ENCODE results near the gene RABAC1. TPM values are rescaled to one million over a fixed set of nuclear protein-coding genes. Genes with fewer than 3 reads are reported as not detected.

The RABAC1 gene
- total RNA-seq, 2 donors from 2014 or later, result 114 to 122 TPM

DNA sequence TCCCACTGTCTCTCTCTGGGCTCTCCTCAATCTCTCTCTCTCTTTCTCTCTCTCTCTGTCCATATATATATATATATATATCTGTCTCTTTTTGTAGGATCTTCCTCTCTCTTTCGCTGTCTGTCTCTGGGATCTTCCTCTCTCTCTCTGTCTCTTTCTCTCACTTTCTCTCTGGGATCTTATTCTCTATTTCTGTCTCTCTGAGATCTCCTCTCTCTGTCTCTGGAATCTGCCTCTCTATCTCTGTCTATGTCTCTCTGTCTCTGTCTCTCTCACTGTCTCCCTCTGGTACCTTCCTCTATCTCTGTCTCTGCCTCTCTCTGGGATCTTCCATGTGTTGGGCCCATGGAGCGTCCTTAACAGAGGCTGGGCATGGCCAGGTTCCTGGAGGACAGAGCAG lies 31.5 kb upstream of the RABAC1 start:
- no peaks in the 10 kb centered on the region for H3K4me1 ChIP-seq (ENCODE audit: control insufficient read depth, insufficient read depth, low read length)
- no peaks in the 10 kb centered on the region for H3K9me3 ChIP-seq (ENCODE audit: control insufficient read depth, low read length)
- H3K36me3 ChIP-seq (ENCODE audit: control insufficient read depth, insufficient read depth, low read length), result no peaks in the 10 kb centered on the region
- Mint-ChIP-seq H3K27me3 (ENCODE audit: insufficient read depth) (peaks cover 29% of the 10 kb centered on the region), H3K36me3 (ENCODE audit: low read depth) (no peaks in the 10 kb centered on the region), H3K9me3 (no peaks in the 10 kb centered on the region), H3K4me3 (no peak overlapping the region), H3K27ac (no peak overlapping the region), H3K4me1 (peaks cover 3% of the 10 kb centered on the region)
- H3K4me3 ChIP-seq (ENCODE audit: low read length), result no peak overlapping the region
- TF ChIP-seq CTCF (conservative IDR thresholded peaks at IDR 0.05), result no peak
- 91 to 93% methylated on average over 2 of the region's 2 CpGs for WGBS, 2 experiments (ENCODE audit: insufficient coverage in 1 of 2, insufficient read length in 1 of 2)
- H3K9ac ChIP-seq (ENCODE audit: extremely low read depth, low read length, poor library complexity, severe bottlenecking), result no peak overlapping the region
- peaks cover 39% of the 10 kb centered on the region for H3K27me3 ChIP-seq (ENCODE audit: control insufficient read depth, insufficient read depth, low read length, poor library complexity, severe bottlenecking)
- no peak overlapping the region for H3K27ac ChIP-seq (ENCODE audit: low read depth, low read length)
- DNase-seq, result no peak

GRCh38 chr19:41990028-41990427 lies 30.9 kb upstream of the RABAC1 start:
- H3K27ac ChIP-seq (ENCODE audit: low read depth, low read length), result no peak overlapping the region
- H3K27me3 ChIP-seq (ENCODE audit: control insufficient read depth, insufficient read depth, low read length, poor library complexity, severe bottlenecking), result peaks cover 33% of the 10 kb centered on the region
- no peaks in the 10 kb centered on the region for H3K4me1 ChIP-seq (ENCODE audit: control insufficient read depth, insufficient read depth, low read length)
- Mint-ChIP-seq H3K36me3 (ENCODE audit: low read depth) (no peaks in the 10 kb centered on the region), H3K4me3 (no peak overlapping the region), H3K4me1 (peaks cover 3% of the 10 kb centered on the region), H3K27ac (no peak overlapping the region), H3K27me3 (ENCODE audit: insufficient read depth) (peaks cover 23% of the 10 kb centered on the region), H3K9me3 (no peaks in the 10 kb centered on the region)
- no peaks in the 10 kb centered on the region for H3K9me3 ChIP-seq (ENCODE audit: control insufficient read depth, low read length)
- DNase-seq, result no peak
- no peak overlapping the region for H3K9ac ChIP-seq (ENCODE audit: extremely low read depth, low read length, poor library complexity, severe bottlenecking)
- no peak overlapping the region for H3K4me3 ChIP-seq (ENCODE audit: low read length)
- 87 to 90% methylated on average over 4 of the region's 4 CpGs for WGBS, 2 experiments (ENCODE audit: insufficient coverage in 1 of 2, insufficient read length in 1 of 2)
- TF ChIP-seq CTCF (conservative IDR thresholded peaks at IDR 0.05), result no peak
- H3K36me3 ChIP-seq (ENCODE audit: control insufficient read depth, insufficient read depth, low read length), result no peaks in the 10 kb centered on the region

- no peaks in the 10 kb centered on the region for H3K36me3 Mint-ChIP-seq (ENCODE audit: low read depth)
- peaks cover 3% of the 10 kb centered on the region for H3K4me1 Mint-ChIP-seq
- peaks cover 17% of the 10 kb centered on the region for H3K27me3 Mint-ChIP-seq (ENCODE audit: insufficient read depth)
- TF ChIP-seq CTCF (conservative IDR thresholded peaks at IDR 0.05), result no peak
- 83 to 91% methylated on average over 6 to 9 of the region's 9 CpGs for WGBS, 2 experiments (ENCODE audit: insufficient coverage in 1 of 2, insufficient read length in 1 of 2)
- Histone ChIP-seq H3K4me3 (ENCODE audit: low read length) (no peak overlapping the region), H3K4me1 (ENCODE audit: control insufficient read depth, insufficient read depth, low read length) (no peaks in the 10 kb centered on the region), H3K9ac (ENCODE audit: extremely low read depth, low read length, poor library complexity, severe bottlenecking) (no peak overlapping the region), H3K27ac (ENCODE audit: low read depth, low read length) (no peak overlapping the region), H3K9me3 (ENCODE audit: control insufficient read depth, low read length) (no peaks in the 10 kb centered on the region), H3K36me3 (ENCODE audit: control insufficient read depth, insufficient read depth, low read length) (no peaks in the 10 kb centered on the region), H3K27me3 (ENCODE audit: control insufficient read depth, insufficient read depth, low read length, poor library complexity, severe bottlenecking) (peaks cover 24% of the 10 kb centered on the region)
- no peak for DNase-seq
- H3K27ac Mint-ChIP-seq, result no peak overlapping the region
- no peaks in the 10 kb centered on the region for H3K9me3 Mint-ChIP-seq
- H3K4me3 Mint-ChIP-seq, result no peak overlapping the region
Measured at GRCh38 chr19:41988947-41989346, 29.8 kb upstream of the RABAC1 start.
